ENCODE results near the gene INSYN2B.

The INSYN2B gene

GRCh38 chr5:169992789-169993484, 12.6 kb upstream of the INSYN2B start:
- H3K36me3 ChIP-seq (ENCODE audit: insufficient read depth, low read length): peaks cover 78% of the 10 kb centered on the region
- H2AFZ ChIP-seq (ENCODE audit: low read depth, low read length): no peak overlapping the region
- no peak for ATAC-seq (ENCODE audit: insufficient read depth, low read depth)
- no peaks in the 10 kb centered on the region for H3K27me3 ChIP-seq (ENCODE audit: insufficient read depth, low read length, poor library complexity)
- no peak for TF ChIP-seq CTCF (IDR thresholded peaks at IDR 0.05; ENCODE audit: borderline replicate concordance, extremely low read depth, low read length, poor library complexity, severe bottlenecking)
- no peak for TF ChIP-seq EZH2 (IDR thresholded peaks at IDR 0.05; ENCODE audit: borderline replicate concordance, low read depth, low read length, severe bottlenecking)
- H4K20me1 ChIP-seq (ENCODE audit: insufficient read depth, low read length): 0 out of 2 replicates have a peak, but pooled peaks cover 4% of the 10 kb centered on the region
- no peak overlapping the region for H3K4me3 ChIP-seq (ENCODE audit: low read depth in 1 of 2, low read length in 2 of 2)
- H3K27ac ChIP-seq (ENCODE audit: low read length): no peak overlapping the region
- H3K9me3 ChIP-seq (ENCODE audit: insufficient read depth, low read length, severe bottlenecking): no peaks in the 10 kb centered on the region
- H3K79me2 ChIP-seq (ENCODE audit: insufficient read depth, low read length): no peaks in the 10 kb centered on the region
- no peak overlapping the region for H3K9ac ChIP-seq (ENCODE audit: low read depth, low read length)
- no peak overlapping the region for H3K4me2 ChIP-seq (ENCODE audit: insufficient read depth, low read length)
- H3K4me1 ChIP-seq (ENCODE audit: insufficient read depth, low read length): no peaks in the 10 kb centered on the region
- DNase-seq: no peak

GRCh38 chr5:169991115-169991869, 11.0 kb upstream of the INSYN2B start:
- no peak overlapping the region for H2AFZ ChIP-seq (ENCODE audit: low read depth, low read length)
- ATAC-seq (ENCODE audit: insufficient read depth, low read depth) (no peak), DNase-seq (no peak)
- 0 out of 2 replicates have a peak, but pooled peaks cover 4% of the 10 kb centered on the region for H4K20me1 ChIP-seq (ENCODE audit: insufficient read depth, low read length)
- no peak overlapping the region for H3K4me3 ChIP-seq (ENCODE audit: low read depth in 1 of 2, low read length in 2 of 2)
- H3K9ac ChIP-seq (ENCODE audit: low read depth, low read length): no peak overlapping the region
- no peak overlapping the region for H3K27ac ChIP-seq (ENCODE audit: low read length)
- no peaks in the 10 kb centered on the region for H3K79me2 ChIP-seq (ENCODE audit: insufficient read depth, low read length)
- TF ChIP-seq EZH2 (IDR thresholded peaks at IDR 0.05; ENCODE audit: borderline replicate concordance, low read depth, low read length, severe bottlenecking) (no peak), CTCF (IDR thresholded peaks at IDR 0.05; ENCODE audit: borderline replicate concordance, extremely low read depth, low read length, poor library complexity, severe bottlenecking) (no peak)
- H3K27me3 ChIP-seq (ENCODE audit: insufficient read depth, low read length, poor library complexity): no peaks in the 10 kb centered on the region
- H3K9me3 ChIP-seq (ENCODE audit: insufficient read depth, low read length, severe bottlenecking): no peaks in the 10 kb centered on the region
- H3K36me3 ChIP-seq (ENCODE audit: insufficient read depth, low read length): peaks cover 86% of the 10 kb centered on the region
- H3K4me1 ChIP-seq (ENCODE audit: insufficient read depth, low read length): no peaks in the 10 kb centered on the region
- no peak overlapping the region for H3K4me2 ChIP-seq (ENCODE audit: insufficient read depth, low read length)

GRCh38 chr5:169989365-169989764, 9.1 kb upstream of the INSYN2B start:
- Histone ChIP-seq H3K9ac (ENCODE audit: low read depth, low read length) (no peak overlapping the region), H3K9me3 (ENCODE audit: insufficient read depth, low read length, severe bottlenecking) (no peaks in the 10 kb centered on the region), H2AFZ (ENCODE audit: low read depth, low read length) (no peak overlapping the region), H3K36me3 (ENCODE audit: insufficient read depth, low read length) (peaks cover 86% of the 10 kb centered on the region), H3K4me3 (ENCODE audit: low read depth in 1 of 2, low read length in 2 of 2) (no peak overlapping the region), H3K27me3 (ENCODE audit: insufficient read depth, low read length, poor library complexity) (no peaks in the 10 kb centered on the region), H4K20me1 (ENCODE audit: insufficient read depth, low read length) (0 out of 2 replicates have a peak, but pooled peaks cover 4% of the 10 kb centered on the region), H3K79me2 (ENCODE audit: insufficient read depth, low read length) (no peaks in the 10 kb centered on the region), H3K27ac (ENCODE audit: low read length) (no peak overlapping the region), H3K4me1 (ENCODE audit: insufficient read depth, low read length) (no peaks in the 10 kb centered on the region), H3K4me2 (ENCODE audit: insufficient read depth, low read length) (no peak overlapping the region)
- TF ChIP-seq CTCF (IDR thresholded peaks at IDR 0.05; ENCODE audit: borderline replicate concordance, extremely low read depth, low read length, poor library complexity, severe bottlenecking) (no peak), EZH2 (IDR thresholded peaks at IDR 0.05; ENCODE audit: borderline replicate concordance, low read depth, low read length, severe bottlenecking) (no peak)
- ATAC-seq (ENCODE audit: insufficient read depth, low read depth) (no peak), DNase-seq (no peak)

Measured in DND-41 (cell line).